Measurements from ENCODE around the gene GBE1.

GBE1 gene

DNA sequence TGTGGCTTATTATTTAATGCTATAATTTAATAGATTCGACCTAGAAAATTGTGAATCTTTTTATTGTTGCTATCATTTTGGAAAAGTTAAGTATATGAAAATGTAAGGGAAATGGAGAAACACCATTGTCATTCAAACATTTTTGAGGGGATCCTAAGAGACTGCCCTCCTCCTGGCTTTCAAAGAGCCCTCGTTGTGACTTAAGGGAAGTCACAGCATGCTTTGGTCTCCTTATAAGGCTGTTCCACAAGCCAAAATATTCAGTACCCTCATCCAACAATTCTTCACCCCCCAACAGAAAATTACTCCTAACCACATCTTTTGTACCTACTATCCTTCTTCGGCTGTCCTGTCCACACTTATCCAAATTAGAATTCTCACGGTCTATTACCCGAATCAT is 140.2 kb downstream of the GBE1 start:
- H3K4me3 ChIP-seq (replicated peaks in 1 of 2; ENCODE audit: low read depth in 2 of 2, low read length in 2 of 2): no peak overlapping the region
- TF ChIP-seq, protein P1, sequence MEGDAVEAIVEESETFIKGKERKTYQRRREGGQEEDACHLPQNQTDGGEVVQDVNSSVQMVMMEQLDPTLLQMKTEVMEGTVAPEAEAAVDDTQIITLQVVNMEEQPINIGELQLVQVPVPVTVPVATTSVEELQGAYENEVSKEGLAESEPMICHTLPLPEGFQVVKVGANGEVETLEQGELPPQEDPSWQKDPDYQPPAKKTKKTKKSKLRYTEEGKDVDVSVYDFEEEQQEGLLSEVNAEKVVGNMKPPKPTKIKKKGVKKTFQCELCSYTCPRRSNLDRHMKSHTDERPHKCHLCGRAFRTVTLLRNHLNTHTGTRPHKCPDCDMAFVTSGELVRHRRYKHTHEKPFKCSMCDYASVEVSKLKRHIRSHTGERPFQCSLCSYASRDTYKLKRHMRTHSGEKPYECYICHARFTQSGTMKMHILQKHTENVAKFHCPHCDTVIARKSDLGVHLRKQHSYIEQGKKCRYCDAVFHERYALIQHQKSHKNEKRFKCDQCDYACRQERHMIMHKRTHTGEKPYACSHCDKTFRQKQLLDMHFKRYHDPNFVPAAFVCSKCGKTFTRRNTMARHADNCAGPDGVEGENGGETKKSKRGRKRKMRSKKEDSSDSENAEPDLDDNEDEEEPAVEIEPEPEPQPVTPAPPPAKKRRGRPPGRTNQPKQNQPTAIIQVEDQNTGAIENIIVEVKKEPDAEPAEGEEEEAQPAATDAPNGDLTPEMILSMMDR (IDR thresholded peaks at IDR 0.05; ENCODE audit: low read depth, low read length): no peak
- no peak for DNase-seq (ENCODE audit: low read depth in 2 of 2)

DNA sequence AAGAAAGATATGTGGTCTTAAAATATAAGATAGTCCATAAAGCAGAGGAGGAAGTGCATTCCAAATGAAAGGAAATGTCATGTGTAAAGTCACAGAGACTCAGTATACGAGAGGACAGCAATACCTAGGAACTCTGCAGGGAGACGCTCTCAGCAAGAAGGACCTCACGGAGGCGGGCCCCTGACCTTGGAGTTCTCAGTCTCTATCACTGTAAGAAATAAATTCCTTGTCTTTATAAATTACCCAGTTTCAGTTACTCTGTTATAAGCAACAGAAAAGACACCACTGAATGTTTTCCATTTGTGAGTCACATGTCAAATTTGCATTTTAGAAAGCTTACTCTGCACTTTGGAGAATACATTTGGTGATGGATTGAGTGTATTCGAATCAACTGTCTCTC is 140.6 kb downstream of the GBE1 start:
- TF ChIP-seq, protein P1 (IDR thresholded peaks at IDR 0.05; ENCODE audit: low read depth, low read length): no peak
- DNase-seq (ENCODE audit: low read depth in 2 of 2): no peak

DNA sequence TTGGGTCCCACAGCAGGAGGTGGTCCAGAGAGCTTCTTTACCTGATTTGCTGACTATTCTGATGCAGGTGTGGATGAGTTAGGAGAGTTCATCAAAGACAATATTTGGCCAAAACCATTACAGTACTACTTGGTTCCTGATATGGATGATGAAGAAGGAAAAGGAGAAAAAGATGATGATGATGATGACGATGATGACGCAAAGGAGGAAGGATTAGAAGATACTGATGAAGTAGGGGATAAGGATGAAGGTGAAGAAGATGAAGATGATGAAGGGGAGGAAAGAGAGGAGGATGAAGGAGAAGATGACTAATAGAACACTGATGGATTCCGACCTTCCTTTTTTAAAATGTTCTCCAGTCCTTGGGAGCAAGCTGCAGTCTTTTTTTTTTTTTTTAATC is 148.7 kb downstream of the GBE1 start:
- TF ChIP-seq, protein P1 (IDR thresholded peaks at IDR 0.05; ENCODE audit: low read depth, low read length): no peak
- no peak for DNase-seq (ENCODE audit: low read depth in 2 of 2)
- H3K4me3 ChIP-seq (replicated peaks in 1 of 2; ENCODE audit: low read depth in 2 of 2, low read length in 2 of 2): no peak overlapping the region

More for the DNA sequence above, 140.6 kb downstream of the GBE1 start:
- H3K4me3 ChIP-seq (replicated peaks in 1 of 2; ENCODE audit: low read depth in 2 of 2, low read length in 2 of 2): no peak overlapping the region

DNA sequence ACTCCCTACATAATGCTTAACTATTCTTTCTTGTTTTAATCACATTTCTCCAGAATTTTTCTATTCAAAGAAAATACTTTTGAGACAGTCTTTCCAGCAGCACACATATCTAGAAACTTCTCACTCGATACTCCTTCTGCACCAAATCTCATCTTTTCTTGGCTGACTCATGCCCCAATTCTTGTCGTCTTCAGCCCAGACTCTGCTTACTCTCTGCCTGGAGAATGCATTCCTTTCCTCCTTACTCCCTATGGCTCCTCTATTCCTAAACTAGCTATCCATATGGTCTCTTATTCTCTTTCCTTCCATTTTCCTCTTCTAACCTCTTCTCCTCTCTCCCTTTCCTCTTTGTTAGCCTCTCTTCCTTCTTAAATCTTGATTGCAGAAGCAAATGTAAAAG is 158.7 kb downstream of the GBE1 start:
- DNase-seq (ENCODE audit: low read depth in 2 of 2): peak; percentile 33 to 52
- TF ChIP-seq, protein P1 (IDR thresholded peaks at IDR 0.05; ENCODE audit: low read depth, low read length): no peak
- H3K4me3 ChIP-seq (replicated peaks in 1 of 2; ENCODE audit: low read depth in 2 of 2, low read length in 2 of 2): no peak overlapping the region

DNA sequence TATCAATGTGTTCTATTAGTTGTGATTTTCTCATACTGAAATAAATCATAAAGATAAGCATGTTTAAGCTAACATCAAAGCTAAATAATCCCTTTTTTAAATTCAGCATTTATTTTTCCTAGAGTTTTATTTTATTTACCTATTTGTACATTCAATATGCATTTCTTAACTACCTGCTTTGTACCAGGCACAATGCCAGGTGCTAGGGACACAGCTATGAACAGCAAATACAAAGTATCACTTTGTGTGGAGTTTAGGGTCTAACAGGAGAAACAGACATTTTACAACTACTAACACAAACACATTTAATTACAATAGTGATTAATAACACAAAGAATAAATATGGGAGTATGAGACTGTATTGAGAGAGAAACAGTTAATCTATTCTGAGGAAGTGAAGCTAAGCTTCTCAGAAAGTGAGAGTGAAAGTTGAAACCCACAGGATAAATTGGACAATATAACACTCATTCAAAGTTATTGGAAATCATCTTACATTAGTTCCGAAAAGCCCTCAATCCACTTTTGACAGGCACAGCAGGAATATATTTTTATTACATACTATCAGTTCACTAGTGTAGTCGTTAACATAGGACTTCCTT is 159.6 kb downstream of the GBE1 start:
- H3K4me3 ChIP-seq (replicated peaks in 1 of 2; ENCODE audit: low read depth in 2 of 2, low read length in 2 of 2): no peak overlapping the region
- TF ChIP-seq, protein P1 (IDR thresholded peaks at IDR 0.05; ENCODE audit: low read depth, low read length): no peak
- no peak for DNase-seq (ENCODE audit: low read depth in 2 of 2)

DNA sequence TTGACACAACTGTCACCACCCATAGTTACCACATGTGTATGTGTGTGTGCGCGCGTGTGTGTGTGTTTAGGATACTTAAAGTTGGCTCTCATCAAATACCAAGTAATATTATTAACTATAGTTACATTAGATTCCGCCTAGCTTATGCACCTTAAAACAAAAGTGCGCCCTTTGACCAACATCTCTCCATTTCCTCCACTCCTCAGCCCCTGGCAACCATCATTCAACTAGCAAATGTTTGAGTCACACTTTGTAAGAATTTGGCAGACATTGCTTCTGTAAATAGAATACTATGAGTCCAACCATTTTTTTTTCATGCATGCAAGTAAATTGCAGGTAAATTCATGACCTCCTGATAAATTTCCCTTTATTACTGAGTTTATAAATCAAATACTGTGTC is 169.3 kb downstream of the GBE1 start:
- TF ChIP-seq, protein P1 (IDR thresholded peaks at IDR 0.05; ENCODE audit: low read depth, low read length): no peak
- peak; percentile 20 to 47 for DNase-seq (ENCODE audit: low read depth in 2 of 2)
- H3K4me3 ChIP-seq (replicated peaks in 1 of 2; ENCODE audit: low read depth in 2 of 2, low read length in 2 of 2): no peak overlapping the region

DNA sequence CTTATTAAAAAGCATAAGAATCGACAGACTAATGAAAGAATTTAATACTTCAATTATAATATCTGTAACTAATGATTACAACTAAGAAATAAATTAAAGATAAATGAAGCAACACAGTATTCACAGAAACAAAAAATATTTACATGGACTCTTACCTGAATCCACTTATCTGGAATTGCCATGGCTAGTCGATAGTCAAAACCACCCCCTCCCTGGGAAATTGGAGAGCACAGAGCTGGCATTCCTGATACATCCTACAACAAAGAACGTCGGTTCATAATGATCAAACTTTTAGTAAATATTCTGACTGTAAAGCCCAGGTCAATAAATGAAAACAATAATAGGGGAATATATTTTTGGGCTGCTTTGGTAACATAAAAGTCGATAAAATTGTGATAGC is 175.5 kb downstream of the GBE1 start:
- H3K4me3 ChIP-seq (replicated peaks in 1 of 2; ENCODE audit: low read depth in 2 of 2, low read length in 2 of 2): no peak overlapping the region
- TF ChIP-seq, protein P1 (IDR thresholded peaks at IDR 0.05; ENCODE audit: low read depth, low read length): no peak
- DNase-seq (ENCODE audit: low read depth in 2 of 2): no peak
